Fibroblast of the aortic adventitia (primary cell): ENCODE data around the gene SETD5. TPM values are rescaled to one million over a fixed set of nuclear protein-coding genes. Genes with fewer than 3 reads are reported as not detected.

Experiments used
- DNase-seq: peaks from one replicate; pipeline ENCODE4 v3.0.0-alpha.2; 2010; ENCODE audit warnings: low read depth
- H3K4me3 ChIP-seq: 2 replicates; pipeline ENCODE4 v1.5.1; 2011; ENCODE audit warnings: low read depth, mild to moderate bottlenecking, control low read depth, low read length, moderate library complexity
- total RNA-seq: library from RNA; depleted of rRNA; stranded (reverse); fragments of >200 nt; gene quantifications from 2 replicates; pipeline ENCODE4 v1.2.3, GENCODE V29; 2012; ENCODE audit warnings: low replicate concordance
- TF ChIP-seq, protein P1 (sequence below): IDR thresholded peaks from 2 replicates; pipeline ENCODE4 v1.5.1; 2011; ENCODE audit warnings: mild to moderate bottlenecking, low read length, control low read depth, inconsistent platforms; ENCODE audit not compliant: insufficient read depth

The SETD5 gene
- total RNA-seq, 1 donor, result 80.2 TPM

DNA sequence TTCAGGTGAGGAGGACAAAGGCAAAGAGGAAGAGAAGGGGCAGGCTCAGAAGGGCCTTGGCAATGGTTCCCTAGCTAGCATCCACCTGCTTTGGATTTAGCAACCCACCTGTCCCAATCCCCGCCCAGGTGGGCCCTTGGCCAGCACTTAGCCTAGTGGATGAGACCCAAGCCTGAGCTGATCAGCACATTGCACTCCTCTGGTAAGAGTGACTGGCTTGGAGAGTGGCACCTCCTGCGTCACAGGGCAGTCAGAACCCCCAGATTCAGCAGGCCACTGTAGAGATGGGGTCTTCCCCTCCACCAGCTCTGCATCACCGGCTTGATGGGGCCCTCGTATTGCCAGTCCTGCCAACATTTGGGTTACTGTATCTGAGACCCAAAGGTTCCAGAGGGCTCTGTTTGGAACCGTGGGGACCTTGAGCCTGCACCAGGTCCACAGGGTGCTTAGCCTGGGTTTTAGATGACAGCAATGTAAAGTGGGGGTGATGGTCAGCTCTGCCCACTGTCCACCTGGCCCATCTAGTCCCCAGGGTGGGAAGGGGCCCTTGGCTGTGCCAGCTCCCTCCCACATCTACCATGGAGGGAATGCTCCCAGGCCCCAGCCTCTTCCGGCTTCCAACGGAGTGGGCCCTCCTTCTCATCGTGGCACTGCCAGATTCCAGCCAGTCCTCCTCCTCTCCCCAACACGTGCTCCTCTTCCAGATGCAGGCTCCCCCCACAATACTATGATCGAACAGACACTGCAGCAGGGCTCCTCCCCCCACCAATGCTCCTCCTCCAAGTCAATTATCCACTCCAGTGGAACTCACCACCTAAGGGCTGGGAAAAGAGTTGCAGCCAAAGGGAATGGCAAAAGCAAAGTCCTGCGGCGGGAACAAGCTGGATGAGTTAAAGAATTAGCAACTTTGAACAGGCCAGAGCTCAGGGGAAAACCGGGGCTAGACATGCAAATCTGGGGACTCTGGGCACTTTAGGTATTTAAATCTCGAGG, 110.5 kb downstream of the SETD5 start:
- TF ChIP-seq, protein P1, sequence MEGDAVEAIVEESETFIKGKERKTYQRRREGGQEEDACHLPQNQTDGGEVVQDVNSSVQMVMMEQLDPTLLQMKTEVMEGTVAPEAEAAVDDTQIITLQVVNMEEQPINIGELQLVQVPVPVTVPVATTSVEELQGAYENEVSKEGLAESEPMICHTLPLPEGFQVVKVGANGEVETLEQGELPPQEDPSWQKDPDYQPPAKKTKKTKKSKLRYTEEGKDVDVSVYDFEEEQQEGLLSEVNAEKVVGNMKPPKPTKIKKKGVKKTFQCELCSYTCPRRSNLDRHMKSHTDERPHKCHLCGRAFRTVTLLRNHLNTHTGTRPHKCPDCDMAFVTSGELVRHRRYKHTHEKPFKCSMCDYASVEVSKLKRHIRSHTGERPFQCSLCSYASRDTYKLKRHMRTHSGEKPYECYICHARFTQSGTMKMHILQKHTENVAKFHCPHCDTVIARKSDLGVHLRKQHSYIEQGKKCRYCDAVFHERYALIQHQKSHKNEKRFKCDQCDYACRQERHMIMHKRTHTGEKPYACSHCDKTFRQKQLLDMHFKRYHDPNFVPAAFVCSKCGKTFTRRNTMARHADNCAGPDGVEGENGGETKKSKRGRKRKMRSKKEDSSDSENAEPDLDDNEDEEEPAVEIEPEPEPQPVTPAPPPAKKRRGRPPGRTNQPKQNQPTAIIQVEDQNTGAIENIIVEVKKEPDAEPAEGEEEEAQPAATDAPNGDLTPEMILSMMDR, result no peak
- H3K4me3 ChIP-seq, result no peak overlapping the region
- DNase-seq, result no peak

DNA sequence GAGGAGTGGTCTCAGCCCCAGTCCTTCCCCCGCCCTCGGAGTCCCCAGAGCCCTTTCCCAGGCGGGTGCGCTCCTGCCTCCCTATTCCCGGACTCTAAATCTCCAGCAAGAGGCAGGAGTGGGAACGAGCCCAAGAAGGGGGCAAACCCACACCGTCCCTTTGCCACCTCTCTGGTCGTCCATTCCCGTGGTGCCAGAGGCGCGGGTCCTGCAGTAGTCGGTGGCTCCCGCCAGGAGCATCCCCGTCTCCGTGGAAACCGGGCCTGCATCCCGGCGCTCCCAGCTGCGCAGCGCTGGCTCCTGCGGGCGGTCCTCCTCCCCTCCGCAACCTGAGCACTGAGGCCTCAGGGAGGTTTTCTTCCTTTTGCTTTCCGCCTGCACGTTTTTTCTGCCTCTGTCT, 111.4 kb downstream of the SETD5 start:
- DNase-seq, result no peak
- no peak overlapping the region for H3K4me3 ChIP-seq
- TF ChIP-seq, protein P1, result no peak

DNA sequence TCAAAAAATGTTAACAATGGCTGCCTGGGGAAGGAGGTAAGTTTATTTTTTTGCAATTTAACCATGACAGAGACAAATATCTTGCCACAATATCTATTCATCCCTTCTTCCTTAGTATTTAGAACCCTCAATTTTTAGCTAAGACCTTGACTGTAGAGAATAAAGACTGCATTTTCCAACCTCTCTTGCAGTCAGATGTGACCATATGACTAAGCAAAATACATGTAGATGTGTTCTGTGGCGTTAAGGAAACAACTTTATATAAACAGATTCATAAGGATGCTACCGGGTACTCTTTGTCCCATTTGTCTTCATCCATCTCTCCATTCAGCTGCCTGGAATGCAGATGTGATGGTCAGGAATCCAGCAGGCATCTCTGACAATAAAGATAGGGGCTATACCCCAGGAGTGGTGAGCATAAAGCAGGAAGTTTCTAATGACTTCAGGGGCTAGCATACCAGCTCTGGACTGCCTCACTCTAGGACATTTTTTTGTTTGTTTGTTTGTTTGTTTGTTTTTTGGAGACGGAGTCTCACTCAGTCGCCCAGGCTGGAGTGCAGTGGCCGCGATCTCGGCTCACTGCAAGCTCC, 115.1 kb downstream of the SETD5 start:
- no peak overlapping the region for H3K4me3 ChIP-seq
- TF ChIP-seq, protein P1, result no peak
- DNase-seq, result no peak

DNA sequence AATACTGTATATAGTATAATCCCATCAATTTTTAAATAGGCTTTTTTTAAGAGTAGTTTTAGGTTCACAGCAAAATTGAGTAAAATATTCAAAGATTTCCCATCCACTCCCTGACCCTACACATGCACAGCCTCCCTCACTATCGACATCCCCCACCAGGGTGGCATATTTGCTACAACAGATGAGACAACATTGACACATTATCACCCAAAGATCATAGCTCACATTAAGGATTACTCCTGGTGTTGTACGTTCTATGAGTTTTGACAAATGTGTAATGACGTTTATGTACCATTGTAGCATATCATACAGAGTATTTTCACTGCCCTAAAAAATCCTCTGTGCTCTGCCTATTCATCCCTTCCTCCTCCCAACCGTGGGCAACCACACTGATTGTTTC, 116.9 kb downstream of the SETD5 start:
- no peak for DNase-seq
- H3K4me3 ChIP-seq, result no peak overlapping the region
- TF ChIP-seq, protein P1, result no peak

DNA sequence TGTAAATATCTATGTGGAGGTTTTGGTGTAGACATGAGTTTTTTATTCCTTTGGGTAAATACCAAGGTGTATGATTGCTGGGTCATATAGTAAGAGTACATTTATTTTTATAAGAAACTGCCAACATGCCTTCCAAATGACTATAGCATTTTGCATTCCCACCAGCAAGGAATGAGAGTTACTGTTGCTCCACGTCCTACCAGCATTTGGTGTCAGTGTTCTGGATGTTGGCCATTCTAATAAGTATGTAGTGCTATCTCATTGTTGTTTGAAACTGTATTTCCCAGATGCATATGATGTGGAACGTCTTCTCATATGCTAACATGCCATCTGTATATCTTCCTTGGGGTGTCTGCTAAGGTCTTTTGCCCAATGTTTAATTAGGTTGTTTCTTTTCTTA, 117.5 kb downstream of the SETD5 start:
- no peak for DNase-seq
- no peak overlapping the region for H3K4me3 ChIP-seq
- TF ChIP-seq, protein P1, result no peak

DNA sequence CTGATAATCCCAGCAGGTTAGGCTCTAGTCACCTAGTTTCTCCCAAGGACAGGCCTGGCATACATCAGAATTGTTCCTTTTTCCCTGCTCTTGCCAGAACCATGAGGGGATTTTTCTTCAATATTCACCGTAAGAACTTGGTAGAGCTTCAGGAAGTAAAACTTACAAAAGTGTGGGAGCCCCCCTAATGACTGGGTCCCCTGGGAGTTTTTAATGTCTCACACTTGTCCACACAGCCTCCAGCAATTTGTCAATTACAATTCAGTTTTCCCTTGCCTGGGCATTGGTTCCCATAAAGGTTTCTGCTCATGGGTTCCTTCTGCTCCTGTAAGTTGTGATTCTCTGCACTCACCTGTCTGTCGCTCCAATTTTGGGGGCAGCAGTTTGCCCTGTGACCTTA, 127.7 kb downstream of the SETD5 start:
- no peak for DNase-seq
- TF ChIP-seq, protein P1, result no peak
- no peak overlapping the region for H3K4me3 ChIP-seq

Other genes with a start within 250 kb of the SETD5 start
- gene SRGAP3, start 148.0 kb upstream of the SETD5 start, total RNA-seq, result 4.6 and 6.1 TPM in 2 replicates
- gene THUMPD3, start 34.6 kb upstream of the SETD5 start, total RNA-seq, result 31.6 and 48.3 TPM in 2 replicates
- not detected in 2 replicates for gene LHFPL4, start 156.2 kb downstream of the SETD5 start, total RNA-seq